HepG2 (cell line): Measurements from ENCODE around the gene ZIM2. TPM values are rescaled to one million over a fixed set of nuclear protein-coding genes. Genes with fewer than 3 reads are reported as not detected.

Source experiments
- CTCF ChIP-seq: sonication (generic); formaldehyde crosslinking; IDR thresholded peaks from 2 replicates; pipeline ENCODE4 v1.5.0; 2020; ENCODE audit warnings: mild to moderate bottlenecking, missing genetic modification reagents, moderate library complexity
- SMC3 ChIP-seq: IDR thresholded peaks from 2 replicates; pipeline ENCODE4 v1.6.1; 2011; ENCODE audit warnings: low read length, improper control_type of control experiment
- STAG1 ChIP-seq: sonication (generic); formaldehyde crosslinking; IDR thresholded peaks from 2 replicates; pipeline ENCODE4 v1.4.0; 2020; ENCODE audit warnings: missing genetic modification reagents
- ZFX ChIP-seq: sonication (generic); formaldehyde crosslinking; IDR thresholded peaks from 2 replicates; pipeline ENCODE4 v1.4.0; 2020; ENCODE audit warnings: mild to moderate bottlenecking, low read depth, missing genetic modification reagents, moderate library complexity
- ZNF781 ChIP-seq: sonication (generic); formaldehyde crosslinking; IDR thresholded peaks from 2 replicates; pipeline ENCODE4 v1.5.1; 2020; ENCODE audit warnings: borderline replicate concordance, mild to moderate bottlenecking, missing genetic modification reagents; ENCODE audit errors: not compliant biosample characterization
- polyA plus RNA-seq, 8 experiments: library from polyadenylated mRNA; depleted of rRNA in 3 of 8; stranded (reverse) in 7 of 8; unstranded in 1 of 8; fragments of >200 nt; fragmentation: Illumina TruSeq in 4 of 8; extraction: Trizol in 4 of 8; gene quantifications; 2 replicates each; pipeline versions ENCODE4 v1.2.1 to v1.2.3, GENCODE V29; 2011 to 2016; ENCODE audit warnings: low read depth in 4 of 8, missing spikeins in 1 of 8, mixed read lengths in 1 of 8; ENCODE audit not compliant: insufficient read depth in 1 of 8
- total RNA-seq, 5 experiments: library from RNA; depleted of rRNA; stranded (reverse); fragments of >200 nt; fragmentation: Illumina TruSeq; extraction: Trizol; gene quantifications; 2 replicates each; pipeline ENCODE4 v1.2.3, GENCODE V29; 2016; ENCODE audit warnings: low read depth in 1 of 5
- TF ChIP-seq, protein P1 (sequence below): sonication (generic); formaldehyde crosslinking; IDR thresholded peaks from 2 replicates; pipeline ENCODE4 v1.5.1; 2020; ENCODE audit warnings: mild to moderate bottlenecking, missing genetic modification reagents, moderate library complexity
- TF ChIP-seq, protein P2 (sequence below): sonication (generic); formaldehyde crosslinking; IDR thresholded peaks from 2 replicates; pipeline ENCODE4 v1.4.0; 2020; ENCODE audit warnings: missing genetic modification reagents

ZIM2 gene
- total and polyA plus RNA-seq, 2 of the 13 experiments (the other 11 are each of a cell fraction or from before 2014, with no cell fraction given), result 7.2 to 10.3 TPM

DNA sequence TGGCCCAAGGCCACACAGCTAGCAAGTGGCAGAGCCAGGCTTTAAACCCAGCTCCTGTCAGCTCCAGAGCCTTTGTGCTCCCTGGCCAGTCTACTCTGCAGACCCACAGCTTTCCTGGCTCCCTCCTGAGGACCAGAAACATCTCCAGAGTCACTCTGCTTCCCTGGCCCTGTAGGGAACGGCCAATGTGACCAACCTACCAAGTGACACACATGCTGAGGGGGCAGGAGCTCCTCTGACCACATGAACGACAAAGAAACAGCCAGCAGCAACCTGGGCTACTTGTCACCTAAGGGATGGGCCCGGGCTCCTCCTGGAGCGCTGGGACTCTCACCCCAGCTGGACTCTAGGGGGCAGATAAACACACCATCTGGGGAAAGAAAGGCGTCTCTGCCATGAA is 19.3 kb downstream of the ZIM2 start (continued):
- TF ChIP-seq, protein P1, sequence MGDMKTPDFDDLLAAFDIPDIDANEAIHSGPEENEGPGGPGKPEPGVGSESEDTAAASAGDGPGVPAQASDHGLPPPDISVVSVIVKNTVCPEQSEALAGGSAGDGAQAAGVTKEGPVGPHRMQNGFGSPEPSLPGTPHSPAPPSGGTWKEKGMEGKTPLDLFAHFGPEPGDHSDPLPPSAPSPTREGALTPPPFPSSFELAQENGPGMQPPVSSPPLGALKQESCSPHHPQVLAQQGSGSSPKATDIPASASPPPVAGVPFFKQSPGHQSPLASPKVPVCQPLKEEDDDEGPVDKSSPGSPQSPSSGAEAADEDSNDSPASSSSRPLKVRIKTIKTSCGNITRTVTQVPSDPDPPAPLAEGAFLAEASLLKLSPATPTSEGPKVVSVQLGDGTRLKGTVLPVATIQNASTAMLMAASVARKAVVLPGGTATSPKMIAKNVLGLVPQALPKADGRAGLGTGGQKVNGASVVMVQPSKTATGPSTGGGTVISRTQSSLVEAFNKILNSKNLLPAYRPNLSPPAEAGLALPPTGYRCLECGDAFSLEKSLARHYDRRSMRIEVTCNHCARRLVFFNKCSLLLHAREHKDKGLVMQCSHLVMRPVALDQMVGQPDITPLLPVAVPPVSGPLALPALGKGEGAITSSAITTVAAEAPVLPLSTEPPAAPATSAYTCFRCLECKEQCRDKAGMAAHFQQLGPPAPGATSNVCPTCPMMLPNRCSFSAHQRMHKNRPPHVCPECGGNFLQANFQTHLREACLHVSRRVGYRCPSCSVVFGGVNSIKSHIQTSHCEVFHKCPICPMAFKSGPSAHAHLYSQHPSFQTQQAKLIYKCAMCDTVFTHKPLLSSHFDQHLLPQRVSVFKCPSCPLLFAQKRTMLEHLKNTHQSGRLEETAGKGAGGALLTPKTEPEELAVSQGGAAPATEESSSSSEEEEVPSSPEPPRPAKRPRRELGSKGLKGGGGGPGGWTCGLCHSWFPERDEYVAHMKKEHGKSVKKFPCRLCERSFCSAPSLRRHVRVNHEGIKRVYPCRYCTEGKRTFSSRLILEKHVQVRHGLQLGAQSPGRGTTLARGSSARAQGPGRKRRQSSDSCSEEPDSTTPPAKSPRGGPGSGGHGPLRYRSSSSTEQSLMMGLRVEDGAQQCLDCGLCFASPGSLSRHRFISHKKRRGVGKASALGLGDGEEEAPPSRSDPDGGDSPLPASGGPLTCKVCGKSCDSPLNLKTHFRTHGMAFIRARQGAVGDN (CRISPR knock-in tag), result peak; percentile 47
- peak; percentile 38 for TF ChIP-seq CTCF (CRISPR knock-in tag)
- no peak for TF ChIP-seq ZNF781
- TF ChIP-seq SMC3, result peak; percentile 13; the same call in 1 of the 2 replicates
- TF ChIP-seq, protein P2, sequence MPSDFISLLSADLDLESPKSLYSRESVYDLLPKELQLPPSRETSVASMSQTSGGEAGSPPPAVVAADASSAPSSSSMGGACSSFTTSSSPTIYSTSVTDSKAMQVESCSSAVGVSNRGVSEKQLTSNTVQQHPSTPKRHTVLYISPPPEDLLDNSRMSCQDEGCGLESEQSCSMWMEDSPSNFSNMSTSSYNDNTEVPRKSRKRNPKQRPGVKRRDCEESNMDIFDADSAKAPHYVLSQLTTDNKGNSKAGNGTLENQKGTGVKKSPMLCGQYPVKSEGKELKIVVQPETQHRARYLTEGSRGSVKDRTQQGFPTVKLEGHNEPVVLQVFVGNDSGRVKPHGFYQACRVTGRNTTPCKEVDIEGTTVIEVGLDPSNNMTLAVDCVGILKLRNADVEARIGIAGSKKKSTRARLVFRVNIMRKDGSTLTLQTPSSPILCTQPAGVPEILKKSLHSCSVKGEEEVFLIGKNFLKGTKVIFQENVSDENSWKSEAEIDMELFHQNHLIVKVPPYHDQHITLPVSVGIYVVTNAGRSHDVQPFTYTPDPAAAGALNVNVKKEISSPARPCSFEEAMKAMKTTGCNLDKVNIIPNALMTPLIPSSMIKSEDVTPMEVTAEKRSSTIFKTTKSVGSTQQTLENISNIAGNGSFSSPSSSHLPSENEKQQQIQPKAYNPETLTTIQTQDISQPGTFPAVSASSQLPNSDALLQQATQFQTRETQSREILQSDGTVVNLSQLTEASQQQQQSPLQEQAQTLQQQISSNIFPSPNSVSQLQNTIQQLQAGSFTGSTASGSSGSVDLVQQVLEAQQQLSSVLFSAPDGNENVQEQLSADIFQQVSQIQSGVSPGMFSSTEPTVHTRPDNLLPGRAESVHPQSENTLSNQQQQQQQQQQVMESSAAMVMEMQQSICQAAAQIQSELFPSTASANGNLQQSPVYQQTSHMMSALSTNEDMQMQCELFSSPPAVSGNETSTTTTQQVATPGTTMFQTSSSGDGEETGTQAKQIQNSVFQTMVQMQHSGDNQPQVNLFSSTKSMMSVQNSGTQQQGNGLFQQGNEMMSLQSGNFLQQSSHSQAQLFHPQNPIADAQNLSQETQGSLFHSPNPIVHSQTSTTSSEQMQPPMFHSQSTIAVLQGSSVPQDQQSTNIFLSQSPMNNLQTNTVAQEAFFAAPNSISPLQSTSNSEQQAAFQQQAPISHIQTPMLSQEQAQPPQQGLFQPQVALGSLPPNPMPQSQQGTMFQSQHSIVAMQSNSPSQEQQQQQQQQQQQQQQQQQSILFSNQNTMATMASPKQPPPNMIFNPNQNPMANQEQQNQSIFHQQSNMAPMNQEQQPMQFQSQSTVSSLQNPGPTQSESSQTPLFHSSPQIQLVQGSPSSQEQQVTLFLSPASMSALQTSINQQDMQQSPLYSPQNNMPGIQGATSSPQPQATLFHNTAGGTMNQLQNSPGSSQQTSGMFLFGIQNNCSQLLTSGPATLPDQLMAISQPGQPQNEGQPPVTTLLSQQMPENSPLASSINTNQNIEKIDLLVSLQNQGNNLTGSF (CRISPR knock-in tag), result no peak
- 0 out of 2 replicates have a peak, but pooled peaks have one; percentile 29 for TF ChIP-seq ZFX (CRISPR knock-in tag)
- TF ChIP-seq STAG1 (CRISPR knock-in tag), result peak; percentile 60
